Measurements from ENCODE around the gene YPEL2. TPM values are rescaled to one million over a fixed set of nuclear protein-coding genes. Genes with fewer than 3 reads are reported as not detected.

Gene YPEL2
- total and polyA plus RNA-seq, 2 experiments from 2014 or later: 20.2 to 26.0 TPM

DNA sequence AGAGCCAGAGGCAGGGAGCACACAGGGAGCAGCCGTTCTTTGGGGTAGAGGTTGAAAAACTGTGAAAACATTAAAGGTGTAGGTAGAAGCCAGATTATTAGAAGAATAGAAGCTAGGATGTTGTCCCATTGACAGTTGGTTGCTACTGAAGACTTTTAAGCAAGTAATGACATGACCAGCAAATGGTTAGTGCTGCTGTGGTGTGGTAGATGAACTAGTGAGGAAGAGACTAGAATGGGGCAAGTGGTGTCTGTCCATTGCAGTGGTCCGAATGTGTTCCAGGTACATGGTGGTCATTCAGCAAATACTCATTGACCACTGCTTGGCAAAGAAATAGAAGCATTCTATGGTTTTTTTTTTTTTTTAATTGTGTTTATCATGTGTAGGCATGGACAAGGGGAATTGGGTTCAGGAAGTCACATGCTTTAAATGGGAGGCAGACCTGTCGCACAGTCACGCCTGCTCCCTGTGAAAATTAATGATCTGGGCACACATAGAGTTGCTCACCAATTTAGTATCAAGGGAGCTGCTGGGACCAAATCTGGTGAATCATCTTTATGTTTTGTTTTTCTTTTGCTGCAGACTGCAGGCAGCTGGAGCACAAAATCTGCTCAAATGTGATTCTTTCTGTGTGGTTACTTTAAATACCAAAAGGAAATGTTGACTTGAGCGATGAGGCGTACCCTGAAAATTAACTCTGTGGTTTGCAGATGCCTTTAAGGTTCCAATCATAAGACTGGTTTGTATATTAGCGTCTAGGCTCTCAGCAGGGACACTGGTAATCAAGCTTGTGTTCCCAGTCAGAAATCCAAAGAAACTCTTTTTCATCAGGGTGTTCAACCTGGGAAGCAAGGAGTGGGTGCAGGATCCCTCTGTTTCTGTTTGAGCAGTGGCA lies 30.7 kb downstream of the YPEL2 start:
- H3K4me2 ChIP-seq: peak overlapping the region; percentile 11

GRCh38 chr17:59362811-59363205 lies 31.4 kb downstream of the YPEL2 start:
- H3K27ac ChIP-seq: peak overlapping the region; percentile 41
- peaks cover 46% of the 10 kb centered on the region for H3K4me1 ChIP-seq (ENCODE audit: insufficient read depth)
- H4K20me1 ChIP-seq (ENCODE audit: insufficient read depth, poor library complexity, severe bottlenecking): no peaks in the 10 kb centered on the region
- no peaks in the 10 kb centered on the region for H3K9me2 ChIP-seq (replicated peaks; ENCODE audit: insufficient read depth)
- TF ChIP-seq EZH2 (IDR thresholded peaks at IDR 0.05; ENCODE audit: borderline replicate concordance) (no peak), EZH2phosphoT487 (IDR thresholded peaks at IDR 0.05; ENCODE audit: low read depth, severe bottlenecking, unreplicated experiment) (no peak)
- TF ChIP-seq, protein P1, sequence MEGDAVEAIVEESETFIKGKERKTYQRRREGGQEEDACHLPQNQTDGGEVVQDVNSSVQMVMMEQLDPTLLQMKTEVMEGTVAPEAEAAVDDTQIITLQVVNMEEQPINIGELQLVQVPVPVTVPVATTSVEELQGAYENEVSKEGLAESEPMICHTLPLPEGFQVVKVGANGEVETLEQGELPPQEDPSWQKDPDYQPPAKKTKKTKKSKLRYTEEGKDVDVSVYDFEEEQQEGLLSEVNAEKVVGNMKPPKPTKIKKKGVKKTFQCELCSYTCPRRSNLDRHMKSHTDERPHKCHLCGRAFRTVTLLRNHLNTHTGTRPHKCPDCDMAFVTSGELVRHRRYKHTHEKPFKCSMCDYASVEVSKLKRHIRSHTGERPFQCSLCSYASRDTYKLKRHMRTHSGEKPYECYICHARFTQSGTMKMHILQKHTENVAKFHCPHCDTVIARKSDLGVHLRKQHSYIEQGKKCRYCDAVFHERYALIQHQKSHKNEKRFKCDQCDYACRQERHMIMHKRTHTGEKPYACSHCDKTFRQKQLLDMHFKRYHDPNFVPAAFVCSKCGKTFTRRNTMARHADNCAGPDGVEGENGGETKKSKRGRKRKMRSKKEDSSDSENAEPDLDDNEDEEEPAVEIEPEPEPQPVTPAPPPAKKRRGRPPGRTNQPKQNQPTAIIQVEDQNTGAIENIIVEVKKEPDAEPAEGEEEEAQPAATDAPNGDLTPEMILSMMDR (IDR thresholded peaks at IDR 0.05; ENCODE audit: poor library complexity): no peak
- 60% methylated on average over 2 of the region's 2 CpGs for whole genome bisulfite sequencing (ENCODE audit: low lambda C conversion rate, missing lambda C conversion rate)
- no peaks in the 10 kb centered on the region for H3K36me3 ChIP-seq (replicated peaks; ENCODE audit: insufficient read depth, low read depth)
- H3K27me3 ChIP-seq: no peaks in the 10 kb centered on the region
- H3K79me2 ChIP-seq: peaks cover 64% of the 10 kb centered on the region
- H3K9me3 ChIP-seq (ENCODE audit: low read depth): no peaks in the 10 kb centered on the region
- H3K4me2 ChIP-seq: peak overlapping the region; percentile 11
- no peak overlapping the region for H3K4me3 ChIP-seq
- no peak overlapping the region for H2AFZ ChIP-seq
- DNase-seq (ENCODE audit: low spot score): no peak

More for the DNA sequence above, 30.7 kb downstream of the YPEL2 start:
- Histone ChIP-seq H2AFZ (no peak overlapping the region), H3K4me3 (no peak overlapping the region), H3K4me1 (ENCODE audit: insufficient read depth) (peaks cover 40% of the 10 kb centered on the region), H3K27me3 (no peaks in the 10 kb centered on the region), H3K36me3 (replicated peaks; ENCODE audit: insufficient read depth, low read depth) (no peaks in the 10 kb centered on the region), H3K9me3 (ENCODE audit: low read depth) (no peaks in the 10 kb centered on the region), H3K79me2 (peaks cover 70% of the 10 kb centered on the region), H4K20me1 (ENCODE audit: insufficient read depth, poor library complexity, severe bottlenecking) (no peaks in the 10 kb centered on the region), H3K27ac (peak overlapping the region; percentile 41), H3K9me2 (replicated peaks; ENCODE audit: insufficient read depth) (no peaks in the 10 kb centered on the region)
- no peak for DNase-seq (ENCODE audit: low spot score)
- no peak for TF ChIP-seq EZH2phosphoT487 (IDR thresholded peaks at IDR 0.05; ENCODE audit: low read depth, severe bottlenecking, unreplicated experiment)
- TF ChIP-seq EZH2 (IDR thresholded peaks at IDR 0.05; ENCODE audit: borderline replicate concordance): no peak
- TF ChIP-seq, protein P1 (IDR thresholded peaks at IDR 0.05; ENCODE audit: poor library complexity): no peak
- WGBS (ENCODE audit: low lambda C conversion rate, missing lambda C conversion rate): 83% methylated on average over 7 of the region's 7 CpGs

GRCh38 chr17:59365383-59365981 lies 34.0 kb downstream of the YPEL2 start:
- Histone ChIP-seq H4K20me1 (ENCODE audit: insufficient read depth, poor library complexity, severe bottlenecking) (no peaks in the 10 kb centered on the region), H3K4me3 (no peak overlapping the region), H3K79me2 (peaks cover 65% of the 10 kb centered on the region), H3K9me2 (replicated peaks; ENCODE audit: insufficient read depth) (no peaks in the 10 kb centered on the region), H3K9me3 (ENCODE audit: low read depth) (no peaks in the 10 kb centered on the region), H2AFZ (no peak overlapping the region), H3K27ac (peak overlapping the region; percentile 87), H3K4me1 (ENCODE audit: insufficient read depth) (peaks cover 66% of the 10 kb centered on the region), H3K27me3 (no peaks in the 10 kb centered on the region), H3K36me3 (replicated peaks; ENCODE audit: insufficient read depth, low read depth) (no peaks in the 10 kb centered on the region), H3K4me2 (peak overlapping the region; percentile 65)
- 37% methylated on average over 4 of the region's 4 CpGs for WGBS (ENCODE audit: low lambda C conversion rate, missing lambda C conversion rate)
- TF ChIP-seq, protein P1 (IDR thresholded peaks at IDR 0.05; ENCODE audit: poor library complexity): no peak
- no peak for TF ChIP-seq EZH2 (IDR thresholded peaks at IDR 0.05; ENCODE audit: borderline replicate concordance)
- TF ChIP-seq EZH2phosphoT487 (IDR thresholded peaks at IDR 0.05; ENCODE audit: low read depth, severe bottlenecking, unreplicated experiment): no peak
- DNase-seq (ENCODE audit: low spot score): peak; percentile 28

Data from hepatocyte (in vitro differentiated cells).